NCI-H2227 treated with DMSO at 0.1 percent for 48 hours (cell line): Measurements from ENCODE around the gene PIP5K1C.

Source experiments
- DNase-seq: peaks from one replicate; lab custom pipeline; 2025; lab: John Stamatoyannopoulos, UW

Gene PIP5K1C

GRCh38 chr19:3626473-3627350 is 73.6 kb downstream of the PIP5K1C start, which contains the start of gene CACTIN:
TSS of gene CACTIN (minus strand) at chr19:3626790. CDS start at chr19:3626762, 28 bp downstream.
- DNase-seq = peak; percentile 93

- no peak for DNase-seq
Observed at GRCh38 chr19:3625996-3626472, 74.2 kb downstream of the PIP5K1C start.

DNA sequence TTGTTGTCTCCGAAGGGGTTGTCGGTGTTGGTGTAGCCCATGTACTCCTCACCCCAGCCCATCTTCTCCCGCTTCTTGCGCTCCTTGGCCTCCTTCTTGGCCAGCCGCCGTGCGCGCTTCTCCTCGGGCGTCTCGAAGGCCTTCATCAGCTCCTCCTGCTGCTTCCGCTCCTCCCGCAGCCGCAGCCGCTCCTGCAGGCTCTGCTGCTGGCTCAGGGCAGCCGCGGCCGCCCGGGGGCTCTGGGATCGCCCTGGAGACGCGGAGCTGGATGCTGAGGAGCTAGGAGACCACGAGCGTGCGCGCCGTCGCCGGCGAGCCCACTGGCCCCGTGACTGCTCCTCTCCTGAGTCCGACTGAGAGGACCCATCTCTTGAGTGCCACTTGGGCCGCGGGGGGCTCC is 76.6 kb downstream of the PIP5K1C start:
- DNase-seq = no peak

GRCh38 chr19:3622224-3622623 is 78.0 kb downstream of the PIP5K1C start:
- DNase-seq = no peak

DNA sequence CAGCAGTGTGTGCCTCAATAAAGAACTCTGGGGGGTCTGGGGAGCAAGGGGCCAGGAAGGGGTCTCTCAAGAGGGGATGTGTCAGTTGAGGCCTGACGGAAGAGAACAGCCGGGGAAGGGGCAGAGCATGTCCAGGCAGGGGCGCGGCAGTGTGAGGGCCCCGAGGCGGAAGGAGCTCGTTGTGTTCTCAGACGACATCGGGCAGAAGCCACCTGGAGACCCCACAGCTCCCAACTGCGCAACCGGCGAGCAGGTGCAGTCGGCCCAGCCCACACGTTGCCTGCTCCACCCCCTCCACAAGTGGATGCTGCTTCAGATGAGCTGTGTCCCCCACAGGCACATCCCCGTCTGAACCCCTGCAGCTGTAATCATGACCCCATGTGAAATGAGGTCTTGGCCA is 78.6 kb downstream of the PIP5K1C start:
- no peak for DNase-seq

GRCh38 chr19:3620817-3621547 is 79.3 kb downstream of the PIP5K1C start:
- DNase-seq = no peak

DNA sequence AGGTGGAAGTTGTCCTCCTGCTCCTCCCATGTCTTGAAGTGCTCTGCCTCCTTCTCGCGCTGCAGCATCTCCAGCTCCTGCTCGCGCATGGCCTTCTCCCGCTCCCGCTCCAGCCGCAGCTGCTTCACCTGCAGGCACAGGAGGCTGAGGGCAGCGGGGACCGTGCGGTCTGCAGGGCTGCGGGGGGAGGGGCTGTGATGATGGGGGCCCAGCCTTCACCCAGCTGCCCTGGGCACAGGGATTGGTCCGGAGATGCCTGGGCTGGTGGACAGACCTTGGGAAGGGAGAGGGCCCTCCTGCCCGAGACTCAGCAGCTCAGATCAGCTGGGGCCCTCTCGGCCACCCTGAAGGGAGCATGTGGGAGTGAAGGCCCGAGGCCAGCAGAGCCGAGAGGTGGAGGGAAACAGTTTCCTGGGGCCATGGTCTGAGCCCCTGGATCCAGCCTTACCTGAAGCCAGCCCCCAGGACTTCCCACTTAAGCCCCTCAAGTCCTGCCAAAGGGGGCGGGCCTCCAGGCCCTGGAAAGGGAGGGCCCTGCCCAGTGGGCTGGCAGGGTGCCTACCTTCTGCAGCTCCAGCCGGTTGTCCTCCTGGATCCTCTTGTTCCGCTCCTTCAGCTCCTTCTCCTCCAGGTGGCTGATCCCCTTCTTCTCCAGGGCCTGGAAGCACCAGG is 80.0 kb downstream of the PIP5K1C start:
- no peak for DNase-seq

DNA sequence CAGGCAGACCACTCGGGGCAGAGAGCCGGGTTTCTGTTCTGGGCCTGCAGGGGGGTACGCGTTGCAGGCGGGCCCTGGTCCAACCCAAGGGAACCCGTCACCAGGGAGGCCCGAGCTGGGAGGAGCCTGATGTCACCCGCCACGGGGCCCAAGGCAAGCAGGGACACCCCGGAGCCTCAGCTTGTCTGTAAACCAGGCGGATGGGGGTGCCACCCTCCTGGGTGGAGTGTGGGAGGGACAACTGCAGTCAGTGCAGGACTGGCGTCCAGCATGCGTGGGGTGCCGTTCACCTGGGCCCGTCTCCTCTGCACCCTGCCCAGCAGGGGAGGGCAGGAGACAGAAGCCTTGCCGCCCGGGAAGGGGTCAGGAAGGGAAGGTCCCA is 80.6 kb downstream of the PIP5K1C start:
- no peak for DNase-seq

- no peak for DNase-seq
Observed at GRCh38 chr19:3618811-3619630, 81.2 kb downstream of the PIP5K1C start.

DNA sequence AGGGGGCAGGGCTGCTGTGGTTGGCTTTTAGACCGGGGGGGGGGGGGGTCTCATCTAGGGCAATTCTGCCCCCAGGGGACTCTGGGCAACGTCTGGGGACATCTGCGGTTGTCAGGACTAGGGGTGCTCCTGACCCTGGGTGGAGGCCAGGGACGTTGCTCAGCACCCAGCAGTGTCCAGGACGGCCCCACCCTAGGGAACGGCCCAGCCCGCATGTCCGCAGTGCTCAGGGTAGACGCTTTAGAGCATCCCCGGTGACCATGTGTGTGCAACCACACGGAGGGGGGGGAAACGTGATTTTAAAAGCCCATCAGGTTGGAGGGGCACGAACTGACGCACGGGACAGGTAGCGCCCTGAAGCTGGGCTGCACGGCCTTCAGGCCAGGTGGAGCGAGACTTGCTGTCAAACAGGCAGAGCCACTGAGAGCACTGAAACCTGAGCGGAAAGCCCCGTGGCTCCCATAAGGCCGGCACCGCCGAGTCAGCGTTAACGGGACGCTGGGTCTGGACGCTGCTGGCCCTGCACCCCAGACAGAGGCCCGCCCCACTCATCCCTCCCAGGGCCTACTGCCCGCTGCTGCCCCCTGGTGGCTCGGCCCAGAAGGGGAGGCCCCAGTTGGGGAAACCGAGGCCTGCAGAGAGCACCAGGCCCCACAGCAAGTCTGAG is 82.0 kb downstream of the PIP5K1C start:
- DNase-seq = no peak

GRCh38 chr19:3617463-3617862 is 82.8 kb downstream of the PIP5K1C start:
- no peak for DNase-seq

GRCh38 chr19:3615524-3616135 is 84.6 kb downstream of the PIP5K1C start:
- no peak for DNase-seq

GRCh38 chr19:3614858-3615505 is 85.3 kb downstream of the PIP5K1C start:
- no peak for DNase-seq

DNA sequence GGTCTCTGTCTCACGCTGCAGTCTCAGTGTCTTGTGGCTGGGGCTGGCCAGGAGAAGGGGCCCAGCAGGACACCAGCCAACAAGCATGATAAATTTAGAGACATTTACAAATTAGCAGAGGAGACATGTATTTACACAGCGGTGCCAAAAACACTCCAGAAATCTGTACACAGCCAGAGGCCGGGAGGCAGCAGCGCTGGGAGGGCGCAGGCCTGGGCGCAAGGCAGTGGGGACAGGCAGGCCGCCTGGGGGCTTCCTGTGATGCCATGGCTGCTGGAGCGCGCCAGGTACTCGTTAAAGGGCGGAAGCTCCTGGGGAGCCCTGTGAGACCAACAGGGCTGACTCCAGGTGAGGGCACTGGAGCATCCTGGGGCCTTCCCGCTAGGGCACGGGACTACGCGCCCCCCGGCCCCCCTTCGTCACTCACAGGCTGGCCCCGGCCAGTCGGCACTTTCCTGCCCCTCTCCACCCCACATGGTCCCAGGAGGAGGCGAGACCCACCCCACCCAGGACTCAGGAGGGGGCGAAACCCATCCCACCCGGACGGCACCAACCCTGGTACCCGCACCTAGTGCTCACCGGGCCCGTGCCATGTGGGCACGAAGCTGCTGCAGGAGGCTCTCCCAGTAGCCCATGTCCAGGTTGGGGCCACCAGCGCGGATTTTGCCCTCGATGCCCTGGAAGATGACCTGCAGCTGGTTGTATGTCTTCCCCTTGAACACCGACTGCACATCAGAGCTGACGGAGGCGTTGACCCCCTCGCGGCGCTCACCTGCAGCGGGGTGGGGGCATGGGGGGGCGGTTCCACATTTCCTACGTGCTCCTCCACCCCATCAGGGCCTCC is 86.2 kb downstream of the PIP5K1C start:
- no peak for DNase-seq

DNA sequence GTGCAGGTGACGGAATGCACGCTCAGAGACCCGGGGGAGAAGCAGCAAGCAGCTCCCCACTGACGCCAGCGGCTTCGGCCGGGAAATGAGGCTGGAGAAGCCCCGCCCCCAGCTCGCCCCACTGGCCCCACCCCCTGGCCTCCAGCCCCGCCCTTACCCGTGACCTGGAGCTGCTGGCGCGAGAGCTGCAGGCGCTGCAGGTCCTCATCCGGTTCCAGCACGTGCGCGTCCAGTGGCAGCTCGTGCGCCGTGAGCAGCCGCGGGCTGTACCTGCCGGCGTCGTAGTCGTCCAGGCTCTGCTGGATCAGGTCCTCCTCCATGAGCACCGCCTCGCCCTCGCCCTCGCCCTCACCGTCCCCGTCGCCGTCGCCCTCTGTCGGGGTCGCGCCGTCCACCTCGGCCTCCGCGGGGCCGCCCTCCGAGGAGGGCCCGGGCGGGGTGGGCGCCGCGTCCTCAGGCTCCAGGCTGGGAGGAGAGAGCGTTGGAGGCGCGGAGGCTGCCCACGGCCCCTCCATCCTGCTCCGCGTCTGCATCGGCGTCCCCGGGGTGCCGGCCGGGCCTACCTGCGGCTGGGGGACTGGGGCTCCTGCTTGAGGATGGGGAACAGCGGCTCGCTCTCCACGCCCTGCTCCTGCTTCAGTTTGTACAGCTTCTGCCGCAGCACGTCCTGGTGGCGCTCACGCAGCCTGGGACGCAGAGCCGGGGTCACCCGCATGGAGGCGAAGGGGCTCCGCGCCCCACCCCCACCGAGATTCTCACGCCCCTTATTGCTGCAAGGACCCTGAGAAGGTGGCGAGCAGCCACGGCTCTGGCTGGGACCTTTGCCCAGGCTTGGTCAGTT is 87.1 kb downstream of the PIP5K1C start:
- no peak for DNase-seq

- no peak for DNase-seq
Observed at GRCh38 chr19:3612330-3612729, 87.9 kb downstream of the PIP5K1C start.

- DNase-seq = no peak
Observed at GRCh38 chr19:3611841-3612240, 88.4 kb downstream of the PIP5K1C start.
